ENCODE results near the gene AVL9.
"Not testable (repeated sequence)": the region's sequence is repeated elsewhere in the genome, so short reads cannot be mapped to it uniquely, and the experiment has no call there.

AVL9 gene

GRCh38 chr7:32605032-32605431 lies 109.7 kb downstream of the AVL9 start:
- no peak for DNase-seq (ENCODE audit: extremely low spot score)
- ChIA-PET POLR2A (no interaction called here), CTCF (no interaction called here)
- TF ChIP-seq ARNT (IDR thresholded peaks at IDR 0.05) = no peak
- TF ChIP-seq HDGF (IDR thresholded peaks at IDR 0.05; ENCODE audit: borderline replicate concordance) = no peak
- TF ChIP-seq CTBP1 (IDR thresholded peaks at IDR 0.05; ENCODE audit: borderline replicate concordance) = no peak
- no peak for TF ChIP-seq FOXA1 (IDR thresholded peaks at IDR 0.05)
- TF ChIP-seq LEF1 (IDR thresholded peaks at IDR 0.05; ENCODE audit: borderline replicate concordance) = no peak
- TF ChIP-seq SP1 (IDR thresholded peaks at IDR 0.05) = no peak
- no peak for TF ChIP-seq TARDBP (IDR thresholded peaks at IDR 0.05)
- no peak for TF ChIP-seq FOXK2 (IDR thresholded peaks at IDR 0.05)
- no peak for TF ChIP-seq ELF4 (IDR thresholded peaks at IDR 0.05)
- no peak for TF ChIP-seq NFRKB (IDR thresholded peaks at IDR 0.05)
- no peak for TF ChIP-seq PKNOX1 (IDR thresholded peaks at IDR 0.05)

- CTCF ChIA-PET = no interaction called here
- POLR2A ChIA-PET = no interaction called here
- TF ChIP-seq BHLHE40 (IDR thresholded peaks at IDR 0.05; ENCODE audit: borderline replicate concordance) (no peak), FOXK2 (IDR thresholded peaks at IDR 0.05) (no peak), HDGF (IDR thresholded peaks at IDR 0.05; ENCODE audit: borderline replicate concordance) (no peak), SUZ12 (IDR thresholded peaks at IDR 0.05) (no peak), FOXM1 (IDR thresholded peaks at IDR 0.05; ENCODE audit: borderline replicate concordance) (no peak), FOXA1 (IDR thresholded peaks at IDR 0.05) (no peak), TARDBP (IDR thresholded peaks at IDR 0.05) (no peak), SP1 (IDR thresholded peaks at IDR 0.05) (no peak), PKNOX1 (IDR thresholded peaks at IDR 0.05) (no peak), LEF1 (IDR thresholded peaks at IDR 0.05; ENCODE audit: borderline replicate concordance) (no peak), ELF4 (IDR thresholded peaks at IDR 0.05) (no peak), CTBP1 (IDR thresholded peaks at IDR 0.05; ENCODE audit: borderline replicate concordance) (no peak), ZNF384 (IDR thresholded peaks at IDR 0.05) (no peak), NFRKB (IDR thresholded peaks at IDR 0.05) (no peak), ARNT (IDR thresholded peaks at IDR 0.05) (no peak), L3MBTL2 (conservative IDR thresholded peaks at IDR 0.05) (no peak)
- DNase-seq (ENCODE audit: extremely low spot score) = no peak
Observed at GRCh38 chr7:32609463-32609862, 114.2 kb downstream of the AVL9 start.

- POLR2A ChIA-PET = no interaction called here
- DNase-seq (ENCODE audit: extremely low spot score) = no peak
- TF ChIP-seq FOXM1 (IDR thresholded peaks at IDR 0.05; ENCODE audit: borderline replicate concordance) = no peak
- no peak for TF ChIP-seq CTBP1 (IDR thresholded peaks at IDR 0.05; ENCODE audit: borderline replicate concordance)
- no peak for TF ChIP-seq TARDBP (IDR thresholded peaks at IDR 0.05)
- no peak for TF ChIP-seq ELF4 (IDR thresholded peaks at IDR 0.05)
- CTCF ChIA-PET = no interaction called here
Observed at GRCh38 chr7:32611201-32612099, 116.2 kb downstream of the AVL9 start.

GRCh38 chr7:32616625-32617024 lies 121.3 kb downstream of the AVL9 start:
- TF ChIP-seq SUZ12 (IDR thresholded peaks at IDR 0.05) (no peak), HDGF (IDR thresholded peaks at IDR 0.05; ENCODE audit: borderline replicate concordance) (no peak), FOXK2 (IDR thresholded peaks at IDR 0.05) (no peak), NFRKB (IDR thresholded peaks at IDR 0.05) (no peak), FOXA1 (IDR thresholded peaks at IDR 0.05) (no peak), ZNF384 (IDR thresholded peaks at IDR 0.05) (no peak), BHLHE40 (IDR thresholded peaks at IDR 0.05; ENCODE audit: borderline replicate concordance) (no peak), FOXM1 (IDR thresholded peaks at IDR 0.05; ENCODE audit: borderline replicate concordance) (no peak), ELF4 (IDR thresholded peaks at IDR 0.05) (no peak), TARDBP (IDR thresholded peaks at IDR 0.05) (no peak), CTBP1 (IDR thresholded peaks at IDR 0.05; ENCODE audit: borderline replicate concordance) (no peak), LEF1 (IDR thresholded peaks at IDR 0.05; ENCODE audit: borderline replicate concordance) (no peak), PKNOX1 (IDR thresholded peaks at IDR 0.05) (no peak), ARNT (IDR thresholded peaks at IDR 0.05) (no peak), SP1 (IDR thresholded peaks at IDR 0.05) (no peak), L3MBTL2 (conservative IDR thresholded peaks at IDR 0.05) (no peak)
- POLR2A ChIA-PET = no interaction called here
- DNase-seq (ENCODE audit: extremely low spot score) = no peak
- CTCF ChIA-PET = no interaction called here

- CTCF ChIA-PET = no interaction called here
- TF ChIP-seq ZNF384 (IDR thresholded peaks at IDR 0.05) (no peak), ELF4 (IDR thresholded peaks at IDR 0.05) (no peak), FOXA1 (IDR thresholded peaks at IDR 0.05) (no peak), FOXM1 (IDR thresholded peaks at IDR 0.05; ENCODE audit: borderline replicate concordance) (no peak)
- POLR2A ChIA-PET = no interaction called here
- no peak for DNase-seq (ENCODE audit: extremely low spot score)
Observed at GRCh38 chr7:32618470-32618869, 123.2 kb downstream of the AVL9 start.

GRCh38 chr7:32618987-32619386 lies 123.7 kb downstream of the AVL9 start:
- ChIA-PET POLR2A (no interaction called here), CTCF (no interaction called here)
- DNase-seq (ENCODE audit: extremely low spot score) = no peak
- TF ChIP-seq FOXK2 (IDR thresholded peaks at IDR 0.05) = no peak
- no peak for TF ChIP-seq ZNF384 (IDR thresholded peaks at IDR 0.05)
- no peak for TF ChIP-seq SP1 (IDR thresholded peaks at IDR 0.05)
- no peak for TF ChIP-seq L3MBTL2 (conservative IDR thresholded peaks at IDR 0.05)
- no peak for TF ChIP-seq FOXA1 (IDR thresholded peaks at IDR 0.05)
- no peak for TF ChIP-seq NFRKB (IDR thresholded peaks at IDR 0.05)
- TF ChIP-seq TARDBP (IDR thresholded peaks at IDR 0.05) = no peak
- no peak for TF ChIP-seq FOXM1 (IDR thresholded peaks at IDR 0.05; ENCODE audit: borderline replicate concordance)
- TF ChIP-seq BHLHE40 (IDR thresholded peaks at IDR 0.05; ENCODE audit: borderline replicate concordance) = no peak
- TF ChIP-seq PKNOX1 (IDR thresholded peaks at IDR 0.05) = no peak
- TF ChIP-seq ARNT (IDR thresholded peaks at IDR 0.05) = no peak
- TF ChIP-seq ELF4 (IDR thresholded peaks at IDR 0.05) = no peak
- no peak for TF ChIP-seq CTBP1 (IDR thresholded peaks at IDR 0.05; ENCODE audit: borderline replicate concordance)
- TF ChIP-seq HDGF (IDR thresholded peaks at IDR 0.05; ENCODE audit: borderline replicate concordance) = no peak
- no peak for TF ChIP-seq SUZ12 (IDR thresholded peaks at IDR 0.05)
- TF ChIP-seq LEF1 (IDR thresholded peaks at IDR 0.05; ENCODE audit: borderline replicate concordance) = no peak

- DNase-seq (ENCODE audit: extremely low spot score); CTCF ChIA-PET; POLR2A ChIA-PET: not testable (repeated sequence)
Observed at GRCh38 chr7:32619416-32619815, 124.1 kb downstream of the AVL9 start.

Data from HEK293T (cell line).